ENCODE measurements around the gene XPO5.

GRCh38 chr6:43488667-43489276, 87.1 kb downstream of the XPO5 start:
- TF ChIP-seq CTCF (IDR thresholded peaks at IDR 0.05): no peak
- no peak for TF ChIP-seq POLR2AphosphoS5 (IDR thresholded peaks at IDR 0.05; ENCODE audit: low read depth, low read length)
- TF ChIP-seq REST (IDR thresholded peaks at IDR 0.05; ENCODE audit: insufficient read depth in 1 of 2, low read depth in 2 of 2, low read length in 1 of 2): no peak
- no peak for TF ChIP-seq SIN3A (IDR thresholded peaks at IDR 0.05; ENCODE audit: borderline replicate concordance, insufficient read depth, low read depth, low read length)

All from Panc1 (cell line).